HepG2 (cell line): ENCODE data around the gene CLCN4. TPM values are rescaled to one million over a fixed set of nuclear protein-coding genes. Genes with fewer than 3 reads are reported as not detected.

Experiments
- ATAC-seq: fragments of 200-7000 bp; cut with Tn5 transposase; 3 replicates; pipeline ENCODE4 v1.9.1; 2020; ENCODE audit warnings: mild to moderate bottlenecking, moderate library complexity
- BruUV-seq: library from RNA; stranded (reverse); fragments of 400-500 nt; replicated peaks from 2 replicates; lab custom pipeline; 2021; lab: Mats Ljungman, UMichigan
- CTCF ChIA-PET: fragments of 300-600 bp; formaldehyde crosslinking; extraction: SDS; loops from one replicate; lab custom pipeline; 2021; ENCODE audit warnings: low total read pairs, inconsistent platforms, low intra/inter-chr PET ratio; lab: Yijun Ruan, JAX
- POLR2A ChIA-PET: fragments of 350-600 bp; sonication (Branson Sonifier 250); formaldehyde crosslinking; loops from one replicate; lab custom pipeline; 2020; ENCODE audit warnings: antibody characterized with exemption, inconsistent platforms; lab: Yijun Ruan, JAX
- DNase-seq: peaks from one replicate; pipeline ENCODE4 v3.0.0-alpha.2; 2015; ENCODE audit warnings: low spot score
- FAIRE-seq: peaks from 3 replicates; lab custom pipeline; 2011; peaks lifted over from hg19 to GRCh38; lab: Jason Lieb, UNC
- H2AFZ ChIP-seq: one replicate; pipeline ENCODE4 v1.6.1; 2011; ENCODE audit warnings: low read length, inconsistent platforms
- H3K27ac ChIP-seq: fragments of 300-600 bp; 3 replicates; pipeline ENCODE4 v1.8.0; 2011; ENCODE audit warnings: mixed run types, mild to moderate bottlenecking, mixed read lengths, low read length, inconsistent platforms; ENCODE audit not compliant: insufficient read depth; ENCODE audit errors: extremely low read length
- H3K27me3 ChIP-seq, 2 experiments: fragments of 200-600 bp in 1 of 2; 2 replicates in 1 of 2; 3 replicates in 1 of 2; pipeline versions ENCODE4 v1.6.0 to v1.8.0; 2011; ENCODE audit warnings: low read length in 2 of 2, mild to moderate bottlenecking in 2 of 2, moderate library complexity in 2 of 2, inconsistent platforms in 1 of 2; ENCODE audit not compliant: insufficient read depth in 2 of 2, control insufficient read depth in 1 of 2
- H3K36me3 ChIP-seq, 2 experiments: fragments of 200-600 bp in 1 of 2; replicated peaks in 1 of 2; 2 replicates in 1 of 2; 3 replicates in 1 of 2; pipeline versions ENCODE4 v1.5.1 to v1.8.0; 2011; ENCODE audit warnings: low read length in 2 of 2, inconsistent platforms in 1 of 2; ENCODE audit not compliant: insufficient read depth in 2 of 2, control insufficient read depth in 1 of 2
- H3K4me1 ChIP-seq: 2 replicates; pipeline ENCODE4 v1.5.1; 2012; ENCODE audit warnings: low read length, inconsistent platforms; ENCODE audit not compliant: insufficient read depth
- H3K4me2 ChIP-seq: 2 replicates; pipeline ENCODE4 v1.6.0; 2011; ENCODE audit warnings: low read depth, low read length, inconsistent platforms
- H3K4me3 ChIP-seq, 3 experiments: fragments of 200-600 bp in 1 of 3; sonication (generic), shearing (Covaris generic) in 1 of 3; replicated peaks in 1 of 3; 2 replicates each; pipeline ENCODE4 v1.5.1; 2011 to 2016; ENCODE audit warnings: low read length in 3 of 3, inconsistent platforms in 2 of 3, low read depth in 2 of 3, mild to moderate bottlenecking in 2 of 3, control low read depth in 1 of 3, mixed read lengths in 1 of 3; ENCODE audit not compliant: insufficient read depth in 1 of 3
- H3K79me2 ChIP-seq: one replicate; pipeline ENCODE4 v1.6.1; 2011; ENCODE audit warnings: low read length, inconsistent platforms; ENCODE audit not compliant: insufficient read depth
- H3K9ac ChIP-seq: 2 replicates; pipeline ENCODE4 v1.6.0; 2011; ENCODE audit warnings: mild to moderate bottlenecking, low read depth, low read length, inconsistent platforms; ENCODE audit not compliant: insufficient read depth
- H3K9me3 ChIP-seq: 2 replicates; pipeline ENCODE4 v1.5.1; 2012; ENCODE audit warnings: mild to moderate bottlenecking, low read length
- H4K20me1 ChIP-seq: 2 replicates; pipeline ENCODE4 v1.6.0; 2011; ENCODE audit warnings: inconsistent platforms, mild to moderate bottlenecking, low read length, moderate library complexity; ENCODE audit not compliant: insufficient read depth
- CREB1 ChIP-seq, 2 experiments: fragments of 450-650 bp in 1 of 2; IDR thresholded peaks; 2 replicates each; pipeline ENCODE4 v1.6.1; 2016 to 2017; ENCODE audit warnings: control low read depth in 1 of 2, mild to moderate bottlenecking in 1 of 2, missing compliant biosample characterization in 1 of 2, missing genetic modification characterization in 1 of 2
- ETV5 ChIP-seq: IDR thresholded peaks from 2 replicates; pipeline ENCODE4 v1.6.1; 2018; ENCODE audit warnings: missing biosample characterization, missing genetic modification reagents, inconsistent platforms, borderline replicate concordance
- JUN ChIP-seq: sonication (generic); formaldehyde crosslinking; IDR thresholded peaks from 2 replicates; pipeline ENCODE4 v1.4.0; 2020; ENCODE audit warnings: mild to moderate bottlenecking, missing genetic modification reagents
- NFYB ChIP-seq: sonication (generic); formaldehyde crosslinking; IDR thresholded peaks from 2 replicates; pipeline ENCODE4 v1.4.0; 2020; ENCODE audit warnings: missing genetic modification reagents
- SAFB2 ChIP-seq: sonication (generic); formaldehyde crosslinking; IDR thresholded peaks from 2 replicates; pipeline ENCODE4 v1.5.1; 2020; ENCODE audit warnings: missing genetic modification reagents, low read depth, mild to moderate bottlenecking, borderline replicate concordance
- ZFX ChIP-seq: sonication (generic); formaldehyde crosslinking; IDR thresholded peaks from 2 replicates; pipeline ENCODE4 v1.4.0; 2020; ENCODE audit warnings: mild to moderate bottlenecking, low read depth, missing genetic modification reagents, moderate library complexity
- ZFYVE20 ChIP-seq: sonication (generic); formaldehyde crosslinking; IDR thresholded peaks from 2 replicates; pipeline ENCODE4 v1.8.0; 2023; ENCODE audit warnings: low read depth, mild to moderate bottlenecking, moderate library complexity, missing genetic modification reagents, borderline replicate concordance
- ZNF34 ChIP-seq: sonication (generic); formaldehyde crosslinking; IDR thresholded peaks from 2 replicates; pipeline ENCODE4 v1.4.0; 2020; ENCODE audit warnings: mild to moderate bottlenecking, missing genetic modification reagents, borderline replicate concordance
- ZNF614 ChIP-seq: IDR thresholded peaks from 2 replicates; pipeline ENCODE4 v1.6.1; 2018; ENCODE audit warnings: missing biosample characterization, missing genetic modification reagents, inconsistent platforms, borderline replicate concordance
- ZNF841 ChIP-seq: sonication (generic); formaldehyde crosslinking; IDR thresholded peaks from 2 replicates; pipeline ENCODE4 v1.8.1; 2023; ENCODE audit warnings: missing genetic modification reagents, borderline replicate concordance
- ZNF891 ChIP-seq: sonication (generic); formaldehyde crosslinking; IDR thresholded peaks from 2 replicates; pipeline ENCODE4 v1.5.0; 2020; ENCODE audit warnings: mild to moderate bottlenecking, missing genetic modification reagents
- WGBS: methylation state at CpG from one replicate; pipeline ENCODE4 v1.1.6; 2017; ENCODE audit warnings: low lambda C conversion rate; 5-methylcytosine and 5-hydroxymethylcytosine counted together
- in situ Hi-C: cut with HindIII; loops from 2 replicates; pipeline ENCODE4 v1.10.0; 2017; ENCODE audit warnings: low pct_unique_long_range_greater_than_20kb; ENCODE audit not compliant: extremely low pct_ligation_motif_present
- intact Hi-C: fragments of 100-400 bp; cut with micrococcal nuclease; formaldehyde crosslinking; loops from one replicate; pipeline ENCODE4 v1.10.0; 2022; ENCODE audit not compliant: unreplicated experiment
- polyA plus RNA-seq, 8 experiments: library from polyadenylated mRNA; depleted of rRNA in 3 of 8; stranded (reverse) in 7 of 8; unstranded in 1 of 8; fragments of >200 nt; fragmentation: Illumina TruSeq in 4 of 8; extraction: Trizol in 4 of 8; gene quantifications; 2 replicates each; pipeline versions ENCODE4 v1.2.1 to v1.2.3, GENCODE V29; 2011 to 2016; ENCODE audit warnings: low read depth in 4 of 8, missing spikeins in 1 of 8, mixed read lengths in 1 of 8; ENCODE audit not compliant: insufficient read depth in 1 of 8
- total RNA-seq, 5 experiments: library from RNA; depleted of rRNA; stranded (reverse); fragments of >200 nt; fragmentation: Illumina TruSeq; extraction: Trizol; gene quantifications; 2 replicates each; pipeline ENCODE4 v1.2.3, GENCODE V29; 2016; ENCODE audit warnings: low read depth in 1 of 5
- TF ChIP-seq, protein P1 (sequence below): IDR thresholded peaks from 2 replicates; pipeline ENCODE4 v1.6.1; 2016; ENCODE audit warnings: missing compliant biosample characterization, missing genetic modification reagents, borderline replicate concordance
- TF ChIP-seq, protein P2 (sequence below): sonication (generic); formaldehyde crosslinking; IDR thresholded peaks from 2 replicates; pipeline ENCODE4 v1.4.0; 2020; ENCODE audit warnings: missing genetic modification reagents
- TF ChIP-seq, protein P3 (sequence below): sonication (generic); formaldehyde crosslinking; IDR thresholded peaks from 2 replicates; pipeline ENCODE4 v1.8.1; 2023; ENCODE audit warnings: missing genetic modification reagents, inconsistent platforms, borderline replicate concordance
- TF ChIP-seq, protein P4 (sequence below): sonication (generic); formaldehyde crosslinking; IDR thresholded peaks from 2 replicates; pipeline ENCODE4 v1.4.0; 2020; ENCODE audit warnings: missing genetic modification reagents
- TF ChIP-seq, protein P5 (sequence below): sonication (generic); formaldehyde crosslinking; IDR thresholded peaks from 2 replicates; pipeline ENCODE4 v1.9.0; 2021; ENCODE audit warnings: missing genetic modification reagents, borderline replicate concordance
- TF ChIP-seq, protein P6 (sequence below): sonication (generic); formaldehyde crosslinking; IDR thresholded peaks from 2 replicates; pipeline ENCODE4 v1.4.0; 2020; ENCODE audit warnings: missing genetic modification reagents, low read depth, mild to moderate bottlenecking, borderline replicate concordance

The CLCN4 gene
- total and polyA plus RNA-seq, 2 of the 13 experiments (the other 11 are each of a cell fraction or from before 2014, with no cell fraction given): 1.8 to 2.5 TPM

DNA sequence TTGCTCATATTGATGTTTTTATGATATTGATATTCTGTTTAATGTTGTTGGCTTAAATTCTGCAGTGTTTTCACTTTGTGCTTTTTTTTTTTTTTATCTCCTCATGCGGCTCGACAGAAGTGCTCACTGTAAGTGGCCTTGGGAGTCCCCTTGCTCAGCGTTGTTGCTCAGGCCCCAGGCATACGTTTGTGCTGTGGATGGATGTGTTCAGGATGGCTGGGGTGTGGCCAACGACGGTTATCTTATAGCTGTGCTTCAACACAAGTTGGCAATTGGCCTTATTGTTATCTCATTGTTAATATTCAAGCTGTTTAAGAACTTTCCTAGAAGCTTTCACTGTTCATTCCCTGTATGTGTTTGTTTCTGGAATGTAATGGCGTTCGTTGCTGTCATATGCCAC, 36.4 kb upstream of the CLCN4 start (continued):
- TF ChIP-seq, protein P1, sequence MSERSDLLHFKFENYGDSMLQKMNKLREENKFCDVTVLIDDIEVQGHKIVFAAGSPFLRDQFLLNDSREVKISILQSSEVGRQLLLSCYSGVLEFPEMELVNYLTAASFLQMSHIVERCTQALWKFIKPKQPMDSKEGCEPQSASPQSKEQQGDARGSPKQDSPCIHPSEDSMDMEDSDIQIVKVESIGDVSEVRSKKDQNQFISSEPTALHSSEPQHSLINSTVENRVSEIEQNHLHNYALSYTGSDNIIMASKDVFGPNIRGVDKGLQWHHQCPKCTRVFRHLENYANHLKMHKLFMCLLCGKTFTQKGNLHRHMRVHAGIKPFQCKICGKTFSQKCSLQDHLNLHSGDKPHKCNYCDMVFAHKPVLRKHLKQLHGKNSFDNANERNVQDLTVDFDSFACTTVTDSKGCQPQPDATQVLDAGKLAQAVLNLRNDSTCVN (CRISPR knock-in tag): no peak
- no peak for TF ChIP-seq NFYB (CRISPR knock-in tag)
- TF ChIP-seq, protein P2, sequence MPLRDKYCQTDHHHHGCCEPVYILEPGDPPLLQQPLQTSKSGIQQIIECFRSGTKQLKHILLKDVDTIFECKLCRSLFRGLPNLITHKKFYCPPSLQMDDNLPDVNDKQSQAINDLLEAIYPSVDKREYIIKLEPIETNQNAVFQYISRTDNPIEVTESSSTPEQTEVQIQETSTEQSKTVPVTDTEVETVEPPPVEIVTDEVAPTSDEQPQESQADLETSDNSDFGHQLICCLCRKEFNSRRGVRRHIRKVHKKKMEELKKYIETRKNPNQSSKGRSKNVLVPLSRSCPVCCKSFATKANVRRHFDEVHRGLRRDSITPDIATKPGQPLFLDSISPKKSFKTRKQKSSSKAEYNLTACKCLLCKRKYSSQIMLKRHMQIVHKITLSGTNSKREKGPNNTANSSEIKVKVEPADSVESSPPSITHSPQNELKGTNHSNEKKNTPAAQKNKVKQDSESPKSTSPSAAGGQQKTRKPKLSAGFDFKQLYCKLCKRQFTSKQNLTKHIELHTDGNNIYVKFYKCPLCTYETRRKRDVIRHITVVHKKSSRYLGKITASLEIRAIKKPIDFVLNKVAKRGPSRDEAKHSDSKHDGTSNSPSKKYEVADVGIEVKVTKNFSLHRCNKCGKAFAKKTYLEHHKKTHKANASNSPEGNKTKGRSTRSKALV (CRISPR knock-in tag): no peak
- TF ChIP-seq ZFYVE20 (CRISPR knock-in tag): no peak
- no peak for TF ChIP-seq ZNF841
- TF ChIP-seq, protein P3, sequence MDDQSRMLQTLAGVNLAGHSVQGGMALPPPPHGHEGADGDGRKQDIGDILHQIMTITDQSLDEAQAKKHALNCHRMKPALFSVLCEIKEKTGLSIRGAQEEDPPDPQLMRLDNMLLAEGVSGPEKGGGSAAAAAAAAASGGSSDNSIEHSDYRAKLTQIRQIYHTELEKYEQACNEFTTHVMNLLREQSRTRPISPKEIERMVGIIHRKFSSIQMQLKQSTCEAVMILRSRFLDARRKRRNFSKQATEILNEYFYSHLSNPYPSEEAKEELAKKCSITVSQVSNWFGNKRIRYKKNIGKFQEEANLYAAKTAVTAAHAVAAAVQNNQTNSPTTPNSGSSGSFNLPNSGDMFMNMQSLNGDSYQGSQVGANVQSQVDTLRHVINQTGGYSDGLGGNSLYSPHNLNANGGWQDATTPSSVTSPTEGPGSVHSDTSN: no peak
- no peak for TF ChIP-seq ZNF614
- TF ChIP-seq ZFX (CRISPR knock-in tag): no peak

DNA sequence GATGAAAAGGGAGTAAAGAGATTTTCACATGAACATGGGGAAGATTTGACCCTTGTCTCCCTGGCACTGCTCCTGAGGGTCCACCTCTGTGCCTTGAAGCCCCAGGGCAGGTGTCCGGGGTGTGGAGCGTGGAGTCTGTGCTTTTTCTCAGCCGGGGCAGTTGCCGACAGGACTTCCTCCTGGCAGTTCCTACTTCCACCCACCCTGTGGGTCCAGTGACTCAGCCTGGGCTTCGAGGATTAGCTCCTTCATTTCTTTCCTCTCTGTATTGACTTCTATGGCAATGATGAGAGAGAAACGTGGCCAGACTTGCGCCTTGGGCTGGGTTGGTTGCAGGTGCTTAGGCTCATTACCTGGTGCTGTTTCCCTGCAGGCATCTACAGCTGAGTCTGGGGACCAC, 35.9 kb upstream of the CLCN4 start:
- ChIA-PET POLR2A (no interaction called here), CTCF (interaction anchor here (2.0 to 9.2 kb wide), 3 partner anchors 36 to 133 kb away, joined by 11 to 696 read pairs (median 195); partner anchors contain the start of gene CLCN4)
- Histone ChIP-seq H2AFZ (no peak overlapping the region), H3K79me2 (no peaks in the 10 kb centered on the region), H3K36me3 (no peaks in the 10 kb centered on the region; a peak in 1 of 5 replicates), H4K20me1 (no peaks in the 10 kb centered on the region), H3K4me1 (no peaks in the 10 kb centered on the region), H3K27ac (no peak overlapping the region), H3K27me3 (no peaks in the 10 kb centered on the region), H3K9me3 (no peaks in the 10 kb centered on the region), H3K4me3 (no peak overlapping the region), H3K9ac (no peak overlapping the region), H3K4me2 (no peak overlapping the region)
- DNase-seq (no peak), ATAC-seq (no peak), FAIRE-seq (no peak)
- in situ Hi-C loops: no loop called here
- intact Hi-C loops: no loop called here
- BruUV-seq: no TSS peak
- WGBS: 96% methylated on average over 5 of the region's 7 CpGs
- TF ChIP-seq ETV5: no peak
- TF ChIP-seq, protein P4, sequence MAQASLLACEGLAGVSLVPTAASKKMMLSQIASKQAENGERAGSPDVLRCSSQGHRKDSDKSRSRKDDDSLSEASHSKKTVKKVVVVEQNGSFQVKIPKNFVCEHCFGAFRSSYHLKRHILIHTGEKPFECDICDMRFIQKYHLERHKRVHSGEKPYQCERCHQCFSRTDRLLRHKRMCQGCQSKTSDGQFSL (CRISPR knock-in tag): no peak
- TF ChIP-seq CREB1 (IDR thresholded peaks at IDR 0.05): no peak
- TF ChIP-seq CREB1 (CRISPR knock-in tag; IDR thresholded peaks at IDR 0.05): no peak
- TF ChIP-seq, protein P5, sequence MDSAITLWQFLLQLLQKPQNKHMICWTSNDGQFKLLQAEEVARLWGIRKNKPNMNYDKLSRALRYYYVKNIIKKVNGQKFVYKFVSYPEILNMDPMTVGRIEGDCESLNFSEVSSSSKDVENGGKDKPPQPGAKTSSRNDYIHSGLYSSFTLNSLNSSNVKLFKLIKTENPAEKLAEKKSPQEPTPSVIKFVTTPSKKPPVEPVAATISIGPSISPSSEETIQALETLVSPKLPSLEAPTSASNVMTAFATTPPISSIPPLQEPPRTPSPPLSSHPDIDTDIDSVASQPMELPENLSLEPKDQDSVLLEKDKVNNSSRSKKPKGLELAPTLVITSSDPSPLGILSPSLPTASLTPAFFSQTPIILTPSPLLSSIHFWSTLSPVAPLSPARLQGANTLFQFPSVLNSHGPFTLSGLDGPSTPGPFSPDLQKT (CRISPR knock-in tag): no peak
- no peak for TF ChIP-seq SAFB2 (CRISPR knock-in tag)
- TF ChIP-seq ZNF34 (CRISPR knock-in tag): no peak
- no peak for TF ChIP-seq JUN (CRISPR knock-in tag)
- no peak for TF ChIP-seq ZNF891 (CRISPR knock-in tag)
- TF ChIP-seq, protein P6, sequence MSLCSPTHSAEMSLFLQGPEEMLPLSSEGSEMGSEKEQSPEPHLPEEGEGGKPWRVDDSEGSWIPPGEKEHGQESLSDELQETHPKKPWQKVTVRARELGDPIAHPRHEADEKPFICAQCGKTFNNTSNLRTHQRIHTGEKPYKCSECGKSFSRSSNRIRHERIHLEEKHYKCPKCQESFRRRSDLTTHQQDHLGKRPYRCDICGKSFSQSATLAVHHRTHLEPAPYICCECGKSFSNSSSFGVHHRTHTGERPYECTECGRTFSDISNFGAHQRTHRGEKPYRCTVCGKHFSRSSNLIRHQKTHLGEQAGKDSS: no peak
